Measurements from ENCODE around the gene FAHD2B.
"Not testable (repeated sequence)": the region's sequence is repeated elsewhere in the genome, so short reads cannot be mapped to it uniquely, and the experiment has no call there.

DNA sequence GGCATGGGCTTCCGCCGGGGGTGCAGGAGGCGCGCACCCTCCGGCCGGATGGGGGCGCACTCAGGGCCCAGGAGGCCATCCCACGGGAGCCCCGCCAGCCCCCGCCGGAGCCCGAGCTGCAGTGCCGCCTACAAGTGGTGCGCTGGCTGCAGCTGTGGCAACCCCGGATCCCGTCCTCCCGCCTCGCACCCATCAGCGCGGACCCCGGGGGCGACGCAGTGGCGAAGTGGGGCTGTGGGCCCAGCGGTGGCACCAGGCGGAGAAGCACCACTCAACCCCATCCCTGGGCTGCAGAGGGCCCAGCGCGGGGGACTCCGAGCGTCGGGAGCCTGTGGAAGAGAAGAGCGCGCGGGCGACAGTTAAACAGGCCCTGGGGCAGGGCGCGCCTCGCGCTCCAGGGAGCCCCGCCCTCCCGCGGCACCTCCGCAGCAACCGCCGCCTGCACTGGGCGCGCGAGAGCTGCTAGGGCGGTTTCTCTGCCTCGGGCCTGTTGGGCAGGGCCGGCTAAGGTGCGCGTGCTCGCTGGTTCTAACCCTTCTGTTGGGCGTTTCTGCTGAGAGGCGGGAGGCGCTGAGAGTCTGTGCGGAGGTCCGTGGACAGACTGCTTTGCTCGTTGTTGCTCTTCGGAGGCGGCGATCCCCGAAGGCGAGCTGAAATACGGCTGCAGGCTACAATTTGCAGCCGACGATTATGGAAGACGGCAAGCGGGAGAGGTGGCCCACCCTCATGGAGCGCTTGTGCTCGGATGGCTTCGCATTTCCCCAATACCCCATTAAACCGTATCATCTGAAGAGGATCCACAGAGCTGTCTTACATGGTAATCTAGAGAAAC lies 18.6 kb upstream of the FAHD2B start, which contains the start of gene ANKRD36:
- TF ChIP-seq, protein P1, sequence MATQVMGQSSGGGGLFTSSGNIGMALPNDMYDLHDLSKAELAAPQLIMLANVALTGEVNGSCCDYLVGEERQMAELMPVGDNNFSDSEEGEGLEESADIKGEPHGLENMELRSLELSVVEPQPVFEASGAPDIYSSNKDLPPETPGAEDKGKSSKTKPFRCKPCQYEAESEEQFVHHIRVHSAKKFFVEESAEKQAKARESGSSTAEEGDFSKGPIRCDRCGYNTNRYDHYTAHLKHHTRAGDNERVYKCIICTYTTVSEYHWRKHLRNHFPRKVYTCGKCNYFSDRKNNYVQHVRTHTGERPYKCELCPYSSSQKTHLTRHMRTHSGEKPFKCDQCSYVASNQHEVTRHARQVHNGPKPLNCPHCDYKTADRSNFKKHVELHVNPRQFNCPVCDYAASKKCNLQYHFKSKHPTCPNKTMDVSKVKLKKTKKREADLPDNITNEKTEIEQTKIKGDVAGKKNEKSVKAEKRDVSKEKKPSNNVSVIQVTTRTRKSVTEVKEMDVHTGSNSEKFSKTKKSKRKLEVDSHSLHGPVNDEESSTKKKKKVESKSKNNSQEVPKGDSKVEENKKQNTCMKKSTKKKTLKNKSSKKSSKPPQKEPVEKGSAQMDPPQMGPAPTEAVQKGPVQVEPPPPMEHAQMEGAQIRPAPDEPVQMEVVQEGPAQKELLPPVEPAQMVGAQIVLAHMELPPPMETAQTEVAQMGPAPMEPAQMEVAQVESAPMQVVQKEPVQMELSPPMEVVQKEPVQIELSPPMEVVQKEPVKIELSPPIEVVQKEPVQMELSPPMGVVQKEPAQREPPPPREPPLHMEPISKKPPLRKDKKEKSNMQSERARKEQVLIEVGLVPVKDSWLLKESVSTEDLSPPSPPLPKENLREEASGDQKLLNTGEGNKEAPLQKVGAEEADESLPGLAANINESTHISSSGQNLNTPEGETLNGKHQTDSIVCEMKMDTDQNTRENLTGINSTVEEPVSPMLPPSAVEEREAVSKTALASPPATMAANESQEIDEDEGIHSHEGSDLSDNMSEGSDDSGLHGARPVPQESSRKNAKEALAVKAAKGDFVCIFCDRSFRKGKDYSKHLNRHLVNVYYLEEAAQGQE (IDR thresholded peaks at IDR 0.05), result not testable (repeated sequence)
- TF ChIP-seq TAF1 (conservative IDR thresholded peaks at IDR 0.05); SP1 (IDR thresholded peaks at IDR 0.05); FOXA1 (IDR thresholded peaks at IDR 0.05); RAD21 (IDR thresholded peaks at IDR 0.05); EGR1 (IDR thresholded peaks at IDR 0.05; ENCODE audit: low read depth in 2 of 2); JUND (IDR thresholded peaks at IDR 0.05): not testable (repeated sequence)
- TF ChIP-seq, protein P2, sequence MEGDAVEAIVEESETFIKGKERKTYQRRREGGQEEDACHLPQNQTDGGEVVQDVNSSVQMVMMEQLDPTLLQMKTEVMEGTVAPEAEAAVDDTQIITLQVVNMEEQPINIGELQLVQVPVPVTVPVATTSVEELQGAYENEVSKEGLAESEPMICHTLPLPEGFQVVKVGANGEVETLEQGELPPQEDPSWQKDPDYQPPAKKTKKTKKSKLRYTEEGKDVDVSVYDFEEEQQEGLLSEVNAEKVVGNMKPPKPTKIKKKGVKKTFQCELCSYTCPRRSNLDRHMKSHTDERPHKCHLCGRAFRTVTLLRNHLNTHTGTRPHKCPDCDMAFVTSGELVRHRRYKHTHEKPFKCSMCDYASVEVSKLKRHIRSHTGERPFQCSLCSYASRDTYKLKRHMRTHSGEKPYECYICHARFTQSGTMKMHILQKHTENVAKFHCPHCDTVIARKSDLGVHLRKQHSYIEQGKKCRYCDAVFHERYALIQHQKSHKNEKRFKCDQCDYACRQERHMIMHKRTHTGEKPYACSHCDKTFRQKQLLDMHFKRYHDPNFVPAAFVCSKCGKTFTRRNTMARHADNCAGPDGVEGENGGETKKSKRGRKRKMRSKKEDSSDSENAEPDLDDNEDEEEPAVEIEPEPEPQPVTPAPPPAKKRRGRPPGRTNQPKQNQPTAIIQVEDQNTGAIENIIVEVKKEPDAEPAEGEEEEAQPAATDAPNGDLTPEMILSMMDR (IDR thresholded peaks at IDR 0.05; ENCODE audit: low read depth, low read length, missing input control), result peak; percentile 29
- TF ChIP-seq, protein P3, sequence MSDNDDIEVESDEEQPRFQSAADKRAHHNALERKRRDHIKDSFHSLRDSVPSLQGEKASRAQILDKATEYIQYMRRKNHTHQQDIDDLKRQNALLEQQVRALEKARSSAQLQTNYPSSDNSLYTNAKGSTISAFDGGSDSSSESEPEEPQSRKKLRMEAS (IDR thresholded peaks at IDR 0.05), result not testable (repeated sequence)
- TF ChIP-seq, protein P4, sequence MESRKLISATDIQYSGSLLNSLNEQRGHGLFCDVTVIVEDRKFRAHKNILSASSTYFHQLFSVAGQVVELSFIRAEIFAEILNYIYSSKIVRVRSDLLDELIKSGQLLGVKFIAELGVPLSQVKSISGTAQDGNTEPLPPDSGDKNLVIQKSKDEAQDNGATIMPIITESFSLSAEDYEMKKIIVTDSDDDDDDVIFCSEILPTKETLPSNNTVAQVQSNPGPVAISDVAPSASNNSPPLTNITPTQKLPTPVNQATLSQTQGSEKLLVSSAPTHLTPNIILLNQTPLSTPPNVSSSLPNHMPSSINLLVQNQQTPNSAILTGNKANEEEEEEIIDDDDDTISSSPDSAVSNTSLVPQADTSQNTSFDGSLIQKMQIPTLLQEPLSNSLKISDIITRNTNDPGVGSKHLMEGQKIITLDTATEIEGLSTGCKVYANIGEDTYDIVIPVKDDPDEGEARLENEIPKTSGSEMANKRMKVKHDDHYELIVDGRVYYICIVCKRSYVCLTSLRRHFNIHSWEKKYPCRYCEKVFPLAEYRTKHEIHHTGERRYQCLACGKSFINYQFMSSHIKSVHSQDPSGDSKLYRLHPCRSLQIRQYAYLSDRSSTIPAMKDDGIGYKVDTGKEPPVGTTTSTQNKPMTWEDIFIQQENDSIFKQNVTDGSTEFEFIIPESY (IDR thresholded peaks at IDR 0.05), result not testable (repeated sequence)

Measured in liver (tissue), 3 donors.